T-cell (primary cell): Measurements from ENCODE around the gene SHISA6. TPM values are rescaled to one million over a fixed set of nuclear protein-coding genes. Genes with fewer than 3 reads are reported as not detected.

ENCODE experiments used
- ATAC-seq, 4 experiments: fragments of 200-7000 bp in 3 of 4; fragments of 150-1000 bp in 1 of 4; cut with Tn5 transposase; replicated peaks in 1 of 4; 1 replicate in 3 of 4; 2 replicates in 1 of 4; pipeline ENCODE4 v1.10.0; 2021; ENCODE audit warnings: moderate library complexity in 3 of 4, mild to moderate bottlenecking in 2 of 4, moderate number of reproducible peaks in 1 of 4
- CTCF ChIA-PET, 2 donors: fragments of 300-600 bp; sonication (Branson Sonifier 250); formaldehyde crosslinking; loops; one replicate each; lab custom pipeline; 2022; ENCODE audit warnings: antibody characterized with exemption in 2 of 2; lab: Charles Lee
- POLR2A ChIA-PET, 2 donors: fragments of 300-600 bp; sonication (Branson Sonifier 250); formaldehyde crosslinking; loops; one replicate each; lab custom pipeline; 2022; ENCODE audit warnings: antibody characterized with exemption in 2 of 2; lab: Charles Lee
- DNase-seq, 35 experiments: peaks; one replicate each; pipeline versions ENCODE4 v3.0.0 to v3.0.0-alpha.2; 2013 to 2023
- H3K27ac ChIP-seq: one replicate; pipeline ENCODE4 v1.5.1; 2013; ENCODE audit warnings: low read length
- H3K27me3 ChIP-seq, 2 experiments: replicated peaks in 1 of 2; 1 replicate in 1 of 2; 2 replicates in 1 of 2; pipeline versions ENCODE4 v1.6.1 to v1.7.0; 2013; ENCODE audit warnings: low read length in 1 of 2, mixed read lengths in 1 of 2; ENCODE audit not compliant: control insufficient read depth in 2 of 2, insufficient read depth in 2 of 2; ENCODE audit errors: extremely low read depth in 1 of 2
- H3K36me3 ChIP-seq, 2 donors: 1 replicate in 1 of 2; 2 replicates in 1 of 2; pipeline versions ENCODE4 v1.6.1 to v1.7.0; 2013; ENCODE audit warnings: low read length in 1 of 2; ENCODE audit not compliant: control insufficient read depth in 2 of 2, insufficient read depth in 1 of 2; ENCODE audit errors: extremely low read depth in 1 of 2
- H3K4me1 ChIP-seq, 2 experiments: 1 replicate in 1 of 2; 2 replicates in 1 of 2; pipeline versions ENCODE4 v1.6.1 to v1.7.0; 2013; ENCODE audit warnings: low read length in 2 of 2, mixed read lengths in 1 of 2; ENCODE audit not compliant: insufficient read depth in 2 of 2, control insufficient read depth in 1 of 2; ENCODE audit errors: extremely low read depth in 1 of 2
- H3K4me3 ChIP-seq, 2 donors: 1 replicate in 1 of 2; 2 replicates in 1 of 2; pipeline versions ENCODE4 v1.5.1 to v1.7.0; 2013; ENCODE audit warnings: mild to moderate bottlenecking in 2 of 2, low read length in 1 of 2, moderate library complexity in 1 of 2; ENCODE audit not compliant: control insufficient read depth in 1 of 2; ENCODE audit errors: extremely low read depth in 1 of 2
- H3K9me3 ChIP-seq: 2 replicates; pipeline ENCODE4 v1.7.0; 2013
- H3K27ac Mint-ChIP-seq, 2 donors: one replicate each; pipeline ENCODE4 v1.8.0; 2020 to 2021; ENCODE audit warnings: mild to moderate bottlenecking in 2 of 2, mixed read lengths in 2 of 2
- H3K27me3 Mint-ChIP-seq, 2 donors: one replicate each; pipeline ENCODE4 v1.8.0; 2021 to 2022; ENCODE audit warnings: mixed read lengths in 2 of 2
- H3K36me3 Mint-ChIP-seq: one replicate; pipeline ENCODE4 v1.8.0; 2021; ENCODE audit warnings: mixed read lengths
- H3K4me1 Mint-ChIP-seq, 3 donors: one replicate each; pipeline ENCODE4 v1.8.0; 2020 to 2022; ENCODE audit warnings: mixed read lengths in 3 of 3, mild to moderate bottlenecking in 1 of 3
- H3K4me3 Mint-ChIP-seq, 3 donors: one replicate each; pipeline ENCODE4 v1.8.0; 2020 to 2022; ENCODE audit warnings: mild to moderate bottlenecking in 3 of 3, mixed read lengths in 3 of 3, moderate library complexity in 3 of 3
- H3K9me3 Mint-ChIP-seq, 3 donors: one replicate each; pipeline ENCODE4 v1.8.0; 2020 to 2022; ENCODE audit warnings: mixed read lengths in 3 of 3
- WGBS: methylation state at CpG from one replicate; pipeline ENCODE4 v1.1.5; 2013; ENCODE audit warnings: missing lambda C conversion rate; ENCODE audit not compliant: insufficient coverage; 5-methylcytosine and 5-hydroxymethylcytosine counted together
- total RNA-seq, 35 experiments: library from RNA in 6 of 35; stranded (reverse) in 6 of 35; fragments of 120-200 nt in 1 of 35; gene quantifications; one replicate each; pipeline versions ENCODE4 v1.2.1 to v1.2.4 and lab custom pipeline; 2013 to 2026

SHISA6 gene
- total RNA-seq, 5 donors from 2014 or later (not counting 1 experiment from before 2014, with no cell fraction given): not detected

DNA sequence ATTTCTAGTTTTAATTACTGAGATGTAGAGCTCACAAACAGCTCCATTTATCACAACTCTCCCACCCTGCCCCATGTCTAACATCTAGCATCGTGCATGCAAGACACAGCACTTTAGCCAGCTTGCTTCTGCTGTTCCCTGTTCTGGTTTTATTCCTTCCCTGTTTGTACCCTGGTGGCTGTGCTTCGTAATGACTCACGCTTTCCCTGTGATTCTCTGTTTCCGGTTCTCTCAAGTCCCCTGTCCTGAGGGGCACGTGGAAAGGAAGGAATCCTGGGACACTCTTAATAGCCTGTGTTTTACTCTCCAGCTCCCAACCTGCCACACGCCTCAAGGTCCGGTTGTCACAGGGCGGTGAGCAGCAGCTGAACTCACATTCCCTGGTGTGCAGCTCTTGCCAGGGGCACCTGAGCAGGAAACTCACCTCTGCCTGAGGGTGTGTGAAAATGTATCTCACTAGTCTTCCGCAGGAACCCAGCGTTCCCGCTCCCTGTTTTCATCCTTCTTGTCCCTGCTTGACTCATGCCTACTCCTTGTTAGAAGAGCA, 10.6 kb downstream of the SHISA6 start:
- no peaks in the 10 kb centered on the region for H3K9me3 ChIP-seq
- ATAC-seq (no peak), DNase-seq (no peak)
- Mint-ChIP-seq H3K36me3 (no peaks in the 10 kb centered on the region), H3K4me3 (no peak overlapping the region), H3K27ac (no peak overlapping the region), H3K9me3 (no peaks in the 10 kb centered on the region), H3K4me1 (no peaks in the 10 kb centered on the region), H3K27me3 (no peaks in the 10 kb centered on the region)
- H3K36me3 ChIP-seq: no peaks in the 10 kb centered on the region
- WGBS: 79% methylated on average over 9 of the region's 11 CpGs
- no peaks in the 10 kb centered on the region for H3K27me3 ChIP-seq
- H3K4me3 ChIP-seq: no peak overlapping the region
- no peaks in the 10 kb centered on the region for H3K4me1 ChIP-seq
- CTCF ChIA-PET: no interaction called here
- H3K27ac ChIP-seq: no peak overlapping the region
- POLR2A ChIA-PET: no interaction called here

GRCh38 chr17:11252146-11252545, 11.1 kb downstream of the SHISA6 start:
- ChIA-PET POLR2A (no interaction called here), CTCF (no interaction called here)
- 87% methylated on average over 3 of the region's 11 CpGs for WGBS
- Mint-ChIP-seq H3K4me3 (no peak overlapping the region), H3K36me3 (no peaks in the 10 kb centered on the region), H3K9me3 (no peaks in the 10 kb centered on the region), H3K4me1 (no peaks in the 10 kb centered on the region), H3K27ac (no peak overlapping the region), H3K27me3 (no peaks in the 10 kb centered on the region)
- ATAC-seq (no peak), DNase-seq (no peak)
- H3K4me1 ChIP-seq: no peaks in the 10 kb centered on the region
- no peak overlapping the region for H3K27ac ChIP-seq
- H3K27me3 ChIP-seq: no peaks in the 10 kb centered on the region
- H3K4me3 ChIP-seq: no peak overlapping the region
- no peaks in the 10 kb centered on the region for H3K9me3 ChIP-seq
- H3K36me3 ChIP-seq: no peaks in the 10 kb centered on the region

DNA sequence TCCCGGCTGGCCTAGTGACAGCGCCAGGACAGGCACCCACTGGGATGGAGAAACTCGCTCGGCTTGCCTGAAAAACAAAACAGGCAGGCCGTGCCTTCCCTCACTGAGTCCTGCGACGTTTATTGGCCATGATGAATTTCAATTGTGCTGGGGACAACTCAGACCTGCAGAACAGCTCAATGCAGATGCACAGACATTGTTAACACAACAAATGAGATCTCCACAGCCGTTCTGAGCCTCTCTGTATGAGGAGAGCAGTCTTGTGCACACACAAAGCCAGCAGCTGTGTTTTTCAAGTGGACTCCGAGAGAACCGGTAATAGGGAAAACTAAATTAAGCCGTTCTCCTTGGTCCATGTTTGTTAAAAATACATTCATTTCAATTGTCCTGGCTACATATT, 15.9 kb downstream of the SHISA6 start:
- ATAC-seq (no peak), DNase-seq (no peak)
- Mint-ChIP-seq H3K9me3 (peaks cover 0 to 6% (median 0%) of the 10 kb centered on the region in 3 donors), H3K27me3 (no peaks in the 10 kb centered on the region), H3K36me3 (no peaks in the 10 kb centered on the region), H3K4me3 (no peak overlapping the region), H3K4me1 (no peaks in the 10 kb centered on the region), H3K27ac (no peak overlapping the region)
- Histone ChIP-seq H3K27me3 (no peaks in the 10 kb centered on the region), H3K4me1 (no peaks in the 10 kb centered on the region), H3K27ac (no peak overlapping the region), H3K36me3 (no peaks in the 10 kb centered on the region), H3K9me3 (no peaks in the 10 kb centered on the region), H3K4me3 (no peak overlapping the region)
- CTCF ChIA-PET: no interaction called here
- 63% methylated on average over 8 of the region's 11 CpGs for WGBS
- POLR2A ChIA-PET: no interaction called here

DNA sequence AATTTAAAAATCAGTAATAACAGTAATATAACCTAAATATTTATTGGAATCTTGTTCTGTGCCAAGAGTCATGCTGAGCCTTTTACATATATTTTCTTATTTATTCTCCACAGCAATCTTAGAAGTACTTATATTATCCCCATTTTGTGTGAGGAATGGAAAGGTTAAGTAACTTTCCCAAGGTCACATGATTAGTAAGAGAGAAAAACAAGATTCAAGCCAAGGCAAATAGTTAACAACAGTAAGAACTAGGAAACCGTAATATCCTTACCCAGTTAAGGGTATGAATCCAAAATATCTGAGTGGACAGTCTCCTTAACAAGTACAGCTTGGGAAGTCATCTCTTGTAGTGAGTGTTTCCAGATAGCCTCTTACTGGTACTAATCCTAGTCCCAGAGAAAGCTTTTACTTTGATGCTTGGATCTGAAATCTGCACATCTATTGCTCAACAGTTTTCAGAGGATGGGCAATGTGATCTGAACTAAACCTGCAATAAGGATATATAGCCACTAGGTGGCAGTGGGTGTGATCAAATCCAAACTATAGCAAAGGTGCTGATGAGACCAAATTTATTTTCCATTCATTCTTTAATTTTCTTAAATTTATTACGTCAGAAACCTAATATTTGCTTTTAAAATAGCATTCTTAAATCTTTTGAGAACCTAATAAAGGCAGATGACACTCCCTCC, 23.3 kb downstream of the SHISA6 start:
- H3K27me3 Mint-ChIP-seq: peaks cover 0 to 5% of the 10 kb centered on the region in 2 donors
- H3K4me1 Mint-ChIP-seq: no peaks in the 10 kb centered on the region
- WGBS: no CpG with 5 or more reads among the region's 2 CpGs
- Histone ChIP-seq H3K9me3 (peaks cover 2% of the 10 kb centered on the region), H3K27ac (no peak overlapping the region), H3K36me3 (no peaks in the 10 kb centered on the region), H3K27me3 (no peaks in the 10 kb centered on the region), H3K4me3 (no peak overlapping the region), H3K4me1 (no peaks in the 10 kb centered on the region)
- no peaks in the 10 kb centered on the region for H3K36me3 Mint-ChIP-seq
- DNase-seq (no peak), ATAC-seq (no peak)
- CTCF ChIA-PET: no interaction called here
- POLR2A ChIA-PET: no interaction called here
- H3K4me3 Mint-ChIP-seq: no peak overlapping the region
- peaks cover 8 to 24% (median 14%) of the 10 kb centered on the region in 3 donors for H3K9me3 Mint-ChIP-seq
- no peak overlapping the region for H3K27ac Mint-ChIP-seq

GRCh38 chr17:11267999-11268575, 27.1 kb downstream of the SHISA6 start:
- Mint-ChIP-seq H3K36me3 (no peaks in the 10 kb centered on the region), H3K4me1 (no peaks in the 10 kb centered on the region), H3K27me3 (no peaks in the 10 kb centered on the region), H3K9me3 (peaks cover 12 to 28% (median 14%) of the 10 kb centered on the region in 3 donors), H3K27ac (no peak overlapping the region), H3K4me3 (no peak overlapping the region)
- no peak overlapping the region for H3K27ac ChIP-seq
- DNase-seq (no peak), ATAC-seq (no peak)
- no peak overlapping the region for H3K4me3 ChIP-seq
- H3K36me3 ChIP-seq: no peaks in the 10 kb centered on the region
- H3K27me3 ChIP-seq: peaks cover 0 to 9% of the 10 kb centered on the region in 2 experiments
- CTCF ChIA-PET: no interaction called here
- WGBS: no CpG with 5 or more reads among the region's 1 CpG
- peaks cover 2% of the 10 kb centered on the region for H3K9me3 ChIP-seq
- POLR2A ChIA-PET: no interaction called here
- H3K4me1 ChIP-seq: no peaks in the 10 kb centered on the region

DNA sequence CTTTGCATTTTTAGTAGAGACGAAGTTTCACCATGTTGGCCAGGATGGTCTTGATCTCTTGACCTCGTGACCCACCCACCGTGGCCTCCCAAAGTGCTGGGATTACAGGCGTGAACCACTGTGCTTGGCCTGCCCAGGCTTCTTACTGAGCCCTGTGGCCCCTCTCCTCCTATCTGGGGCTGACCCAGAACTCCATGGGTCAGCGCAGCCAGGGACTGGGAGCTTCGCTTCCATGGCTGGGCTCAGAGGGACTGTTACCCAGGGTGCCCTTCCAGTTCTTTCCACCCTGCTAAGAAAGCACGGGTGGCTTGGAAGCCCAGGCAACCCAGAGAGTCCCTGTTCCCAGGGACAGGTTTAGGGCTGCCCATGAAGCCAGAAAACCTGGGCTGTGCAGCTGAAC, 28.2 kb downstream of the SHISA6 start:
- 70% methylated on average over 6 of the region's 7 CpGs for WGBS
- Mint-ChIP-seq H3K4me1 (no peaks in the 10 kb centered on the region), H3K9me3 (peaks cover 6 to 19% (median 12%) of the 10 kb centered on the region in 3 donors), H3K4me3 (no peak overlapping the region), H3K36me3 (no peaks in the 10 kb centered on the region), H3K27me3 (no peaks in the 10 kb centered on the region), H3K27ac (no peak overlapping the region)
- ATAC-seq: no peak
- peaks cover 0 to 9% of the 10 kb centered on the region in 2 experiments for H3K27me3 ChIP-seq
- H3K36me3 ChIP-seq: no peaks in the 10 kb centered on the region
- ChIA-PET POLR2A (no interaction called here), CTCF (no interaction called here)
- peaks cover 1% of the 10 kb centered on the region for H3K9me3 ChIP-seq
- no peak overlapping the region for H3K27ac ChIP-seq
- H3K4me1 ChIP-seq: no peaks in the 10 kb centered on the region
- no peak overlapping the region for H3K4me3 ChIP-seq
- DNase-seq: no peak
